GM12878 (cell line): ENCODE data around the gene CCIN. TPM values are rescaled to one million over a fixed set of nuclear protein-coding genes. Genes with fewer than 3 reads are reported as not detected.

Experiments used
- ATAC-seq: fragments of 200-7000 bp; cut with Tn5 transposase; 3 replicates; pipeline ENCODE4 v1.9.1; 2020; ENCODE audit warnings: mild to moderate bottlenecking, moderate library complexity
- BruUV-seq: library from RNA; stranded (reverse); fragments of 400-500 nt; replicated peaks from 2 replicates; lab custom pipeline; 2021; lab: Mats Ljungman, UMichigan
- CTCF ChIA-PET: fragments of 300-600 bp; sonication (Branson Sonifier 250); formaldehyde crosslinking; extraction: SDS; loops from one replicate; lab custom pipeline; 2021; ENCODE audit warnings: inconsistent platforms; lab: Yijun Ruan, JAX
- POLR2A ChIA-PET: fragments of 350-600 bp; formaldehyde crosslinking; extraction: SDS; loops from one replicate; lab custom pipeline; 2021; ENCODE audit warnings: inconsistent platforms; lab: Charles Lee
- RAD21 ChIA-PET: fragments of 300-600 bp; sonication (Branson Sonifier 250); formaldehyde crosslinking; loops from one replicate; lab custom pipeline; 2023; ENCODE audit warnings: antibody characterized with exemption; ENCODE audit not compliant: unreplicated experiment; lab: Charles Lee
- SMC1A ChIA-PET: fragments of 300-600 bp; sonication (Branson Sonifier 250); formaldehyde crosslinking; loops from one replicate; lab custom pipeline; 2023; ENCODE audit not compliant: unreplicated experiment, uncharacterized antibody; lab: Charles Lee
- DNase-seq: peaks from one replicate; pipeline ENCODE4 v3.0.0-alpha.2; 2011; ENCODE audit warnings: low read depth, low spot score
- FAIRE-seq: peaks from 3 replicates; lab custom pipeline; 2011; peaks lifted over from hg19 to GRCh38; lab: Jason Lieb, UNC
- H2AFZ ChIP-seq: 2 replicates; pipeline ENCODE4 v1.6.0; 2011; ENCODE audit warnings: low read depth, low read length, control low read depth; ENCODE audit not compliant: control insufficient read depth
- H3K27ac ChIP-seq: 2 replicates; pipeline ENCODE4 v1.5.1; 2011; ENCODE audit warnings: control low read depth; ENCODE audit not compliant: control insufficient read depth, insufficient read depth
- H3K27me3 ChIP-seq, 2 experiments: replicated peaks in 1 of 2; 2 replicates each; pipeline versions ENCODE4 v1.6.0 to v1.6.1; 2011; ENCODE audit warnings: low read length in 1 of 2; ENCODE audit not compliant: control insufficient read depth in 2 of 2, insufficient read depth in 2 of 2
- H3K36me3 ChIP-seq, 2 experiments: 2 replicates each; pipeline ENCODE4 v1.5.1; 2011; ENCODE audit warnings: low read length in 1 of 2; ENCODE audit not compliant: control insufficient read depth in 2 of 2, insufficient read depth in 2 of 2
- H3K4me1 ChIP-seq: 2 replicates; pipeline ENCODE4 v1.6.1; 2011; ENCODE audit warnings: mild to moderate bottlenecking, low read length, moderate library complexity, mixed read lengths; ENCODE audit not compliant: control insufficient read depth, insufficient read depth
- H3K4me2 ChIP-seq: 2 replicates; pipeline ENCODE4 v1.6.0; 2011; ENCODE audit warnings: control low read depth; ENCODE audit not compliant: control insufficient read depth, insufficient read depth
- H3K4me3 ChIP-seq: fragments of 200-600 bp; sonication (generic); 2 replicates; pipeline ENCODE4 v1.5.1; 2016
- H3K79me2 ChIP-seq: 2 replicates; pipeline ENCODE4 v1.6.0; 2011; ENCODE audit warnings: low read length; ENCODE audit not compliant: control insufficient read depth, insufficient read depth
- H3K9ac ChIP-seq: 2 replicates; pipeline ENCODE4 v1.8.0; 2011; ENCODE audit warnings: low read length, control low read depth, mixed read lengths; ENCODE audit not compliant: control insufficient read depth, insufficient read depth
- H3K9me3 ChIP-seq: replicated peaks from 3 replicates; pipeline ENCODE4 v1.5.1; 2011; ENCODE audit warnings: mild to moderate bottlenecking, low read length; ENCODE audit not compliant: control insufficient read depth, insufficient read depth
- H4K20me1 ChIP-seq: 2 replicates; pipeline ENCODE4 v1.6.0; 2011; ENCODE audit not compliant: control insufficient read depth, insufficient read depth
- BCL11A ChIP-seq: IDR thresholded peaks from 2 replicates; pipeline ENCODE4 v1.6.1; 2011; ENCODE audit warnings: low read depth, low read length
- EGR1 ChIP-seq, 2 experiments: IDR thresholded peaks; 1 replicate in 1 of 2; 2 replicates in 1 of 2; pipeline ENCODE4 v1.6.1; 2011 to 2012; ENCODE audit warnings: low read depth in 2 of 2, low read length in 2 of 2, borderline replicate concordance in 1 of 2, mild to moderate bottlenecking in 1 of 2, moderate library complexity in 1 of 2
- KAT2A ChIP-seq: conservative IDR thresholded peaks from 2 replicates; pipeline ENCODE4 v1.6.1; 2011; ENCODE audit warnings: low read depth, low read length; ENCODE audit not compliant: control insufficient read depth
- NFIC ChIP-seq: IDR thresholded peaks from 2 replicates; pipeline ENCODE4 v1.6.1; 2012; ENCODE audit warnings: low read depth, mild to moderate bottlenecking, inconsistent platforms, low read length, moderate library complexity
- PML ChIP-seq: IDR thresholded peaks from 2 replicates; pipeline ENCODE4 v1.6.1; 2012; ENCODE audit warnings: low read length, inconsistent platforms
- RCOR1 ChIP-seq: conservative IDR thresholded peaks from 2 replicates; pipeline ENCODE4 v1.6.1; 2012; ENCODE audit warnings: low read depth, low read length, improper control_type of control experiment
- ZBTB4 ChIP-seq: fragments of 450-650 bp; formaldehyde crosslinking; IDR thresholded peaks from 2 replicates; pipeline ENCODE4 v1.4.0; 2022; ENCODE audit warnings: mild to moderate bottlenecking, moderate library complexity
- WGBS: methylation state at CpG from one replicate; pipeline ENCODE4 v1.1.6; 2016; ENCODE audit warnings: low lambda C conversion rate; ENCODE audit not compliant: insufficient replicate concordance, insufficient coverage; ENCODE audit errors: missing lambda C conversion rate; 5-methylcytosine and 5-hydroxymethylcytosine counted together
- in situ Hi-C: fragments of 300-500 bp; cut with MboI; formaldehyde crosslinking; loops from 9 replicates; pipeline ENCODE4 v1.14.3; 2018; ENCODE audit warnings: mixed read lengths
- intact Hi-C: fragments of 100-400 bp; cut with micrococcal nuclease; formaldehyde crosslinking; loops from one replicate; pipeline ENCODE4 v1.14.2; 2022; ENCODE audit not compliant: unreplicated experiment
- polyA plus RNA-seq, 11 experiments: library from polyadenylated mRNA; depleted of rRNA in 4 of 11; unstranded in 6 of 11; stranded (reverse) in 5 of 11; fragments of >200 nt; fragmentation: Nextera tagmentation in 4 of 11; fragmentation: Illumina TruSeq in 1 of 11; extraction: Ambion mirVana in 4 of 11; extraction: Trizol in 1 of 11; gene quantifications; 1 replicate in 1 of 11; 2 replicates in 10 of 11; pipeline versions ENCODE4 v1.2.1 to v1.2.3, GENCODE V29; 2011 to 2016; ENCODE audit warnings: inconsistent platforms in 2 of 11, missing spikeins in 2 of 11, low read depth in 1 of 11
- total RNA-seq, 4 experiments: library from RNA; depleted of rRNA in 3 of 4; stranded (reverse); fragments of >200 nt in 3 of 4; fragmentation: Illumina TruSeq in 1 of 4; extraction: Trizol in 1 of 4; gene quantifications; 2 replicates each; pipeline versions ENCODE4 v1.2.1 to v1.2.3, GENCODE V29; 2013 to 2021

CCIN gene
- total and polyA plus RNA-seq, 10 of the 15 experiments (the other 5 are each of a cell fraction or from before 2014, with no cell fraction given), result not detected

GRCh38 chr9:36163049-36163785 lies 6.0 kb upstream of the CCIN start (continued):
- no peak for TF ChIP-seq BCL11A
- no peak for TF ChIP-seq NFIC

- H3K4me1 ChIP-seq, result peaks cover 3% of the 10 kb centered on the region; the same call in 1 of the 2 replicates
- intact Hi-C loops (loop anchor here (10.0 kb wide), 1 partner anchor 129 kb away; the partner anchor contains the start of gene RECK), in situ Hi-C loops (no loop called here)
- FAIRE-seq (no peak), ATAC-seq (no peak), DNase-seq (no peak)
- POLR2A ChIA-PET, result no interaction called here
- no peak overlapping the region for H3K4me2 ChIP-seq
- no peaks in the 10 kb centered on the region for H4K20me1 ChIP-seq
- CTCF ChIA-PET, result interaction anchor here (0.6 to 7.8 kb wide), 10 partner anchors 11 to 179 kb away, joined by 3 to 258 read pairs (median 4); no protein-coding TSS in a partner anchor
- H3K79me2 ChIP-seq, result no peaks in the 10 kb centered on the region
- SMC1A ChIA-PET, result interaction anchor here (9.1 kb wide), 1 partner anchor 61 kb away, joined by 134 read pairs; no protein-coding TSS in a partner anchor
- no peak overlapping the region for H3K27ac ChIP-seq
- no peaks in the 10 kb centered on the region for H3K9me3 ChIP-seq
- H3K9ac ChIP-seq, result no peak overlapping the region
- no peak overlapping the region for H2AFZ ChIP-seq
- H3K4me3 ChIP-seq, result no peak overlapping the region
- WGBS, result 36% methylated on average over 4 of the region's 4 CpGs
- RAD21 ChIA-PET, result interaction anchor here (7.2 kb wide), 1 partner anchor 61 kb away, joined by 105 read pairs; no protein-coding TSS in a partner anchor
- BruUV-seq, result no TSS peak
- no peaks in the 10 kb centered on the region for H3K36me3 ChIP-seq
- H3K27me3 ChIP-seq, result no peaks in the 10 kb centered on the region; a peak in 2 of 4 replicates
- no peak for TF ChIP-seq KAT2A
- no peak for TF ChIP-seq EGR1 (IDR thresholded peaks at IDR 0.05; ENCODE audit: borderline replicate concordance in 1 of 2, low read depth in 2 of 2, low read length in 2 of 2)
- no peak for TF ChIP-seq ZBTB4 (CRISPR knock-in tag)
- no peak for TF ChIP-seq PML
- TF ChIP-seq RCOR1, result no peak
Observed at GRCh38 chr9:36163786-36164170, 5.4 kb upstream of the CCIN start.
